ENCODE data around the gene AHNAK2.

- TF ChIP-seq POLR2A (IDR thresholded peaks at IDR 0.05) (no peak), CTCF (IDR thresholded peaks at IDR 0.05) (no peak)
These were observed 33.3 kb upstream of the AHNAK2 start for GRCh38 chr14:105011312-105011990.
